NCI-H1417 (cell line): ENCODE results near the gene TPI1.
"Not testable (repeated sequence)": the region's sequence is repeated elsewhere in the genome, so short reads cannot be mapped to it uniquely, and the experiment has no call there.

Source experiments
- DNase-seq, 3 experiments: peaks; one replicate each; lab custom pipeline; 2025; lab: John Stamatoyannopoulos, UW

Gene TPI1

GRCh38 chr12:6894321-6894720, 27.0 kb downstream of the TPI1 start:
- no peak for DNase-seq

GRCh38 chr12:6896846-6897435, 29.6 kb downstream of the TPI1 start:
- DNase-seq = no peak

- no peak for DNase-seq
These were observed 32.1 kb downstream of the TPI1 start for GRCh38 chr12:6899427-6899826.

- peak in 1 of 3 experiments; percentile 61 for DNase-seq
These were observed 32.6 kb downstream of the TPI1 start for GRCh38 chr12:6899837-6900519.

GRCh38 chr12:6902448-6902847, 35.1 kb downstream of the TPI1 start:
- no peak for DNase-seq

- DNase-seq = no peak
These were observed 36.4 kb downstream of the TPI1 start for GRCh38 chr12:6903722-6904121.

- peak; percentile 97 to 100 (median 98) for DNase-seq
These were observed 37.2 kb downstream of the TPI1 start, which contains the start of gene LRRC23 for GRCh38 chr12:6904280-6905276. TSS of gene LRRC23 (plus strand) at chr12:6904822. CDS start at chr12:6905634, 812 bp downstream.

- DNase-seq = peak in 1 of 3 experiments; percentile 46
These were observed 38.2 kb downstream of the TPI1 start for GRCh38 chr12:6905414-6906040.

- not testable (repeated sequence) for DNase-seq
These were observed 40.8 kb downstream of the TPI1 start for GRCh38 chr12:6908141-6908540.

GRCh38 chr12:6909421-6910145, 42.3 kb downstream of the TPI1 start:
- DNase-seq = peak in 1 of 3 experiments; percentile 39

GRCh38 chr12:6912164-6912935, 45.0 kb downstream of the TPI1 start:
- DNase-seq = no peak

GRCh38 chr12:6914246-6914946, 47.1 kb downstream of the TPI1 start, which contains the start of gene ENO2:
TSS of gene ENO2 (plus strand) at chr12:6914580. CDS start at chr12:6915833, 1,253 bp downstream.
- peak; percentile 36 to 87 (median 86) for DNase-seq

- DNase-seq = peak; percentile 51 to 76 (median 74)
These were observed 47.8 kb downstream of the TPI1 start for GRCh38 chr12:6914947-6915788.

- no peak for DNase-seq
These were observed 48.5 kb downstream of the TPI1 start for GRCh38 chr12:6915789-6916285.

GRCh38 chr12:6916426-6917200, 49.3 kb downstream of the TPI1 start:
- no peak for DNase-seq

GRCh38 chr12:6917491-6918231, 50.3 kb downstream of the TPI1 start:
- no peak for DNase-seq

- no peak for DNase-seq
These were observed 52.3 kb downstream of the TPI1 start for GRCh38 chr12:6919588-6919987.
